Activated CD8-positive, alpha-beta memory T cell treated with anti-CD3 and anti-CD28 coated beads for 4 hours (primary cell): ENCODE results near the gene CCDC159.
"Not testable (repeated sequence)": the region's sequence is repeated elsewhere in the genome, so short reads cannot be mapped to it uniquely, and the experiment has no call there.

Experiments
- DNase-seq, 2 donors: peaks; one replicate each; pipeline ENCODE4 v3.0.0-alpha.2; 2020; ENCODE audit warnings: low read depth in 2 of 2

The CCDC159 gene

GRCh38 chr19:11346104-11346940 is at the start of gene CCDC159, which contains the start of gene TMEM205:
Gene CCDC159, plus strand, starts transcription at chr19:11346519. Its CDS starts 88 bp downstream, at chr19:11346607.
Gene TMEM205, minus strand, starts transcription at chr19:11346268. Its CDS starts 649 bp downstream, at chr19:11345619.
- peak; percentile 98 for DNase-seq

- no peak for DNase-seq
Measured at GRCh38 chr19:11299946-11300810, 46.1 kb upstream of the CCDC159 start.

GRCh38 chr19:11300811-11301120 is 45.6 kb upstream of the CCDC159 start:
- no peak for DNase-seq

- no peak for DNase-seq
Measured at GRCh38 chr19:11304936-11305335, 41.4 kb upstream of the CCDC159 start.

GRCh38 chr19:11306337-11306736 is 40.0 kb upstream of the CCDC159 start:
- no peak for DNase-seq

- DNase-seq, result not testable (repeated sequence)
Measured at GRCh38 chr19:11320278-11320995, 25.9 kb upstream of the CCDC159 start.

- no peak for DNase-seq
Measured at GRCh38 chr19:11321191-11322126, 24.9 kb upstream of the CCDC159 start.

- no peak for DNase-seq
Measured at GRCh38 chr19:11322269-11323024, 23.9 kb upstream of the CCDC159 start.

- no peak for DNase-seq
Measured at GRCh38 chr19:11323601-11324078, 22.7 kb upstream of the CCDC159 start.

GRCh38 chr19:11324079-11324661 is 22.1 kb upstream of the CCDC159 start:
- DNase-seq, result no peak

- no peak for DNase-seq
Measured at GRCh38 chr19:11324748-11325389, 21.4 kb upstream of the CCDC159 start.

- DNase-seq, result no peak
Measured at GRCh38 chr19:11325544-11325943, 20.8 kb upstream of the CCDC159 start.

GRCh38 chr19:11330127-11330526 is 16.2 kb upstream of the CCDC159 start:
- DNase-seq, result no peak

- DNase-seq, result no peak
Measured at GRCh38 chr19:11331502-11331901, 14.8 kb upstream of the CCDC159 start.

GRCh38 chr19:11332822-11333221 is 13.5 kb upstream of the CCDC159 start:
- no peak for DNase-seq

- DNase-seq, result not testable (repeated sequence)
Measured at GRCh38 chr19:11333838-11334237, 12.5 kb upstream of the CCDC159 start.

GRCh38 chr19:11335449-11336146 is 10.7 kb upstream of the CCDC159 start:
- no peak for DNase-seq

GRCh38 chr19:11337080-11337479 is 9.2 kb upstream of the CCDC159 start:
- no peak for DNase-seq

- DNase-seq, result no peak
Measured at GRCh38 chr19:11338121-11338520, 8.2 kb upstream of the CCDC159 start.
